Gastrocnemius medialis (tissue), 4 donors: ENCODE measurements around the gene NTM. TPM values are rescaled to one million over a fixed set of nuclear protein-coding genes. Genes with fewer than 3 reads are reported as not detected.

Experiments
- ATAC-seq, 2 donors: fragments of 150-250 bp; one replicate each; pipeline ENCODE4 v1.9.1; 2016
- DNase-seq, 2 donors: peaks; one replicate each; pipeline ENCODE4 v3.0.0-alpha.2; 2019
- H3K27ac ChIP-seq, 4 donors: fragments of 200-600 bp; sonication (generic); 1 replicate in 1 of 4; 2 replicates in 3 of 4; pipeline ENCODE4 v1.5.1; 2016 to 2018; ENCODE audit warnings: mild to moderate bottlenecking in 2 of 4, moderate library complexity in 1 of 4
- H3K27me3 ChIP-seq, 3 donors: fragments of 200-600 bp; sonication (generic) in 2 of 3; 1 replicate in 1 of 3; 2 replicates in 2 of 3; pipeline versions ENCODE4 v1.5.1 to v1.6.0; 2016 to 2019; ENCODE audit warnings: mild to moderate bottlenecking in 1 of 3, moderate library complexity in 1 of 3
- H3K36me3 ChIP-seq, 2 donors: fragments of 200-600 bp; sonication (generic) in 1 of 2; one replicate each; pipeline ENCODE4 v1.5.1; 2017 to 2018
- H3K4me1 ChIP-seq, 2 donors: fragments of 200-600 bp; sonication (generic) in 1 of 2; one replicate each; pipeline ENCODE4 v1.5.1; 2016 to 2017; ENCODE audit warnings: mild to moderate bottlenecking in 2 of 2
- H3K4me3 ChIP-seq, 4 donors: fragments of 200-600 bp; sonication (generic) in 3 of 4; 1 replicate in 1 of 4; 2 replicates in 3 of 4; pipeline ENCODE4 v1.5.1; 2016 to 2019; ENCODE audit warnings: mild to moderate bottlenecking in 2 of 4
- H3K9me3 ChIP-seq, 3 donors: fragments of 200-600 bp; sonication (generic) in 2 of 3; 1 replicate in 1 of 3; 2 replicates in 2 of 3; pipeline ENCODE4 v1.5.1; 2016 to 2019
- POLR2A ChIP-seq, 2 donors: fragments of 450-650 bp; IDR thresholded peaks; one replicate each; pipeline ENCODE4 v1.6.1; 2017; ENCODE audit warnings: antibody characterized with exemption in 2 of 2, mild to moderate bottlenecking in 2 of 2, moderate library complexity in 2 of 2
- in situ Hi-C, 4 donors: fragments of 200-750 bp; cut with MboI; loops; one replicate each; pipeline versions ENCODE4 v1.15.0 to v1.8.0; 2017; ENCODE audit warnings: low sequenced_read_pairs in 4 of 4
- intact Hi-C: fragments of 100-400 bp; cut with DNase I; formaldehyde crosslinking; loops from one replicate; pipeline ENCODE4 v1.15.1; 2023; ENCODE audit warnings: low total_unique reads
- total RNA-seq, 4 donors: library from RNA; depleted of rRNA; stranded (reverse); fragments of >200 nt; gene quantifications; one replicate each; pipeline versions ENCODE4 v1.1.0 to v1.2.3, GENCODE V29; 2016
- TF ChIP-seq, protein P1 (sequence below), 5 experiments: fragments of 450-650 bp in 3 of 5; fragments of 200-600 bp in 2 of 5; sonication (generic) in 2 of 5; IDR thresholded peaks in 4 of 5; conservative IDR thresholded peaks in 1 of 5; 1 replicate in 4 of 5; 2 replicates in 1 of 5; pipeline ENCODE4 v1.5.1; 2016 to 2019; ENCODE audit warnings: antibody characterized with exemption in 5 of 5, mild to moderate bottlenecking in 3 of 5, moderate library complexity in 3 of 5

Gene NTM
- total RNA-seq, 4 donors from 2014 or later, result 0.69 TPM; not detected in 3

GRCh38 chr11:131877246-131877942 is 507.0 kb downstream of the NTM start:
- in situ Hi-C loops, result no loop called here
- no peak overlapping the region for H3K27ac ChIP-seq
- ATAC-seq, result no peak

DNA sequence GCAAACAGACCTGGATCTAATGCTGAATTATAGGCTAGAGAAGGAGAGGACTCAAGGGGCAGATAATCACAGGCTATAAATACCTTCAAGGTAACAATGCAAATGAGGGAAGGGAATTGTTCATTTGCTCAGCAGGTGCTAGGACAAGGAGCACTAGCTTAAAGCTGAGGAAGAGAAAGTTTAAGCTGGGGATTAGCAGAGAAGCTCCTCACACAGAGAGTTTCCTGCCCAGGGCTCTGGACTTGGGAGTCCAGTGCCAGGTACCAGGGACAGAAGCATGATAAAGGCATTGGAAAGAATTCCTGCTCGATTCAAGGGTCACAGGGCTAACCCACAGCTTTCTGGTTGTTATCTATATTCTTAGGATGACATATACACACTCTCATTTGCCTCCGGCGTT is 509.9 kb downstream of the NTM start:
- H3K4me3 ChIP-seq, result no peak overlapping the region
- no peak for ATAC-seq
- H3K27ac ChIP-seq, result no peak overlapping the region
- in situ Hi-C loops, result no loop called here
- DNase-seq, result no peak
- intact Hi-C loops, result no loop called here
- no peaks in the 10 kb centered on the region for H3K27me3 ChIP-seq
- no peaks in the 10 kb centered on the region for H3K9me3 ChIP-seq
- H3K36me3 ChIP-seq, result no peaks in the 10 kb centered on the region
- TF ChIP-seq, protein P1, sequence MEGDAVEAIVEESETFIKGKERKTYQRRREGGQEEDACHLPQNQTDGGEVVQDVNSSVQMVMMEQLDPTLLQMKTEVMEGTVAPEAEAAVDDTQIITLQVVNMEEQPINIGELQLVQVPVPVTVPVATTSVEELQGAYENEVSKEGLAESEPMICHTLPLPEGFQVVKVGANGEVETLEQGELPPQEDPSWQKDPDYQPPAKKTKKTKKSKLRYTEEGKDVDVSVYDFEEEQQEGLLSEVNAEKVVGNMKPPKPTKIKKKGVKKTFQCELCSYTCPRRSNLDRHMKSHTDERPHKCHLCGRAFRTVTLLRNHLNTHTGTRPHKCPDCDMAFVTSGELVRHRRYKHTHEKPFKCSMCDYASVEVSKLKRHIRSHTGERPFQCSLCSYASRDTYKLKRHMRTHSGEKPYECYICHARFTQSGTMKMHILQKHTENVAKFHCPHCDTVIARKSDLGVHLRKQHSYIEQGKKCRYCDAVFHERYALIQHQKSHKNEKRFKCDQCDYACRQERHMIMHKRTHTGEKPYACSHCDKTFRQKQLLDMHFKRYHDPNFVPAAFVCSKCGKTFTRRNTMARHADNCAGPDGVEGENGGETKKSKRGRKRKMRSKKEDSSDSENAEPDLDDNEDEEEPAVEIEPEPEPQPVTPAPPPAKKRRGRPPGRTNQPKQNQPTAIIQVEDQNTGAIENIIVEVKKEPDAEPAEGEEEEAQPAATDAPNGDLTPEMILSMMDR (IDR thresholded peaks at IDR 0.05 in 4 of 5, conservative IDR thresholded peaks at IDR 0.05 in 1 of 5), result no peak
- no peak for TF ChIP-seq POLR2A (IDR thresholded peaks at IDR 0.05)
- no peaks in the 10 kb centered on the region for H3K4me1 ChIP-seq

More at GRCh38 chr11:131877246-131877942, 507.0 kb downstream of the NTM start:
- H3K27me3 ChIP-seq, result no peaks in the 10 kb centered on the region
- H3K4me3 ChIP-seq, result no peak overlapping the region
- intact Hi-C loops, result no loop called here
- no peaks in the 10 kb centered on the region for H3K9me3 ChIP-seq
- H3K36me3 ChIP-seq, result no peaks in the 10 kb centered on the region
- DNase-seq, result no peak
- no peaks in the 10 kb centered on the region for H3K4me1 ChIP-seq
- TF ChIP-seq, protein P1 (IDR thresholded peaks at IDR 0.05 in 4 of 5, conservative IDR thresholded peaks at IDR 0.05 in 1 of 5), result no peak
- TF ChIP-seq POLR2A (IDR thresholded peaks at IDR 0.05), result no peak

DNA sequence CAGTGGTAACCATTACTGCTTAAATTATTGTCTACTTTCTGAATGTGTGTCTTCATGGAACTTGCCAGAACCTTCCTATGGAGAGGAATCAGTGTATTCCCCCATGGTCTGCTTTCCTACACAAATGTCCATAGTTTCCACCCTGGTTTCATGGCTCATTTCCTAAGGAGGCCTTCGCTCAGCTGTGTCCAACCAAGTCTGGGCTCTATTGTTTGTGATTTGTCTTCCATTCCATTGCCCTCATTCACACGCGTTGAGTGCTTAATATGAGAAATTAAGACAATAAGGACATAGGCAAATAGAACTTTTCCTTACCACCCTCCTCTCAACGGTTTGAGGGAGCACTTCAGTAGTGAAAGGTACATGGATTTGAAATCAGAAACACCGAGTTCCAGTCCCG is 510.6 kb downstream of the NTM start:
- H3K4me1 ChIP-seq, result no peaks in the 10 kb centered on the region
- H3K27ac ChIP-seq, result no peak overlapping the region
- in situ Hi-C loops, result no loop called here
- no peaks in the 10 kb centered on the region for H3K9me3 ChIP-seq
- no peak overlapping the region for H3K4me3 ChIP-seq
- TF ChIP-seq POLR2A (IDR thresholded peaks at IDR 0.05), result no peak
- TF ChIP-seq, protein P1 (IDR thresholded peaks at IDR 0.05 in 4 of 5, conservative IDR thresholded peaks at IDR 0.05 in 1 of 5), result no peak
- ATAC-seq (no peak), DNase-seq (no peak)
- H3K36me3 ChIP-seq, result no peaks in the 10 kb centered on the region
- no peaks in the 10 kb centered on the region for H3K27me3 ChIP-seq
- intact Hi-C loops, result no loop called here

- intact Hi-C loops, result no loop called here
- Histone ChIP-seq H3K4me1 (no peaks in the 10 kb centered on the region), H3K4me3 (no peak overlapping the region), H3K36me3 (no peaks in the 10 kb centered on the region), H3K27me3 (no peaks in the 10 kb centered on the region), H3K9me3 (no peaks in the 10 kb centered on the region), H3K27ac (no peak overlapping the region)
- no peak for DNase-seq
- ATAC-seq, result no peak
- in situ Hi-C loops, result no loop called here
- TF ChIP-seq, protein P1 (IDR thresholded peaks at IDR 0.05 in 4 of 5, conservative IDR thresholded peaks at IDR 0.05 in 1 of 5), result no peak
- no peak for TF ChIP-seq POLR2A (IDR thresholded peaks at IDR 0.05)
These were observed 512.9 kb downstream of the NTM start for GRCh38 chr11:131883332-131883731.
